ENCODE results near the gene RNF7. TPM values are rescaled to one million over a fixed set of nuclear protein-coding genes. Genes with fewer than 3 reads are reported as not detected.

The RNF7 gene
- total and polyA plus RNA-seq, 2 of the 8 experiments (the other 6 are each of a cell fraction or from before 2014, with no cell fraction given): 78.4 to 113 TPM

GRCh38 chr3:141738022-141738890, at the start of gene RNF7 (continued):
- TF ChIP-seq GTF2F1 (IDR thresholded peaks at IDR 0.05; ENCODE audit: borderline replicate concordance, low read depth, low read length) (peak; percentile 38; the same call in 1 of the 2 replicates), EP300 (IDR thresholded peaks at IDR 0.05; ENCODE audit: borderline replicate concordance in 1 of 2, low read depth in 2 of 2, low read length in 2 of 2) (0 out of 3 replicates have a peak, but pooled peaks of 1 of the 2 experiments have one; percentile 55), KDM4A (IDR thresholded peaks at IDR 0.05; ENCODE audit: low read depth, low read length, severe bottlenecking) (peak; percentile 90), SP1 (IDR thresholded peaks at IDR 0.05; ENCODE audit: low read depth, low read length) (peak; percentile 85), NRF1 (IDR thresholded peaks at IDR 0.05; ENCODE audit: low read depth, low read length) (0 out of 2 replicates have a peak, but pooled peaks have one; percentile 12), SP4 (IDR thresholded peaks at IDR 0.05; ENCODE audit: low read length) (0 out of 2 replicates have a peak, but pooled peaks have one; percentile 30), RNF2 (IDR thresholded peaks at IDR 0.05; ENCODE audit: borderline replicate concordance, low read depth, low read length, missing control alignments, poor library complexity, severe bottlenecking) (no peak), KDM1A (IDR thresholded peaks at IDR 0.05; ENCODE audit: borderline replicate concordance, low read length) (no peak), POLR2A (IDR thresholded peaks at IDR 0.05; ENCODE audit: control extremely low read depth in 1 of 2, low read depth in 2 of 2, low read length in 2 of 2) (peak; percentile 77 to 80), CBX5 (IDR thresholded peaks at IDR 0.05; ENCODE audit: low read depth, low read length) (no peak), POU5F1 (IDR thresholded peaks at IDR 0.05; ENCODE audit: low read depth, low read length) (no peak), RBBP5 (IDR thresholded peaks at IDR 0.05; ENCODE audit: borderline replicate concordance, low read depth, low read length) (peak; percentile 83), SP2 (IDR thresholded peaks at IDR 0.05; ENCODE audit: low read length) (0 out of 2 replicates have a peak, but pooled peaks have one; percentile 1), YY1 (IDR thresholded peaks at IDR 0.05; ENCODE audit: low read depth, low read length) (peak; percentile 94), EZH2 (IDR thresholded peaks at IDR 0.05; ENCODE audit: low read depth, low read length, severe bottlenecking) (no peak), SAP30 (IDR thresholded peaks at IDR 0.05; ENCODE audit: insufficient read depth, insufficient replicate concordance, low read length) (no peak), JUN (IDR thresholded peaks at IDR 0.05; ENCODE audit: low read depth, low read length) (peak; percentile 25; the same call in 1 of the 2 replicates), RAD21 (IDR thresholded peaks at IDR 0.05 in 1 of 2, conservative IDR thresholded peaks at IDR 0.05 in 1 of 2; ENCODE audit: low read depth in 2 of 2, low read length in 2 of 2) (peak; percentile 75 to 85), MAFK (IDR thresholded peaks at IDR 0.05; ENCODE audit: low read depth, low read length) (no peak)
- TF ChIP-seq, protein P1, sequence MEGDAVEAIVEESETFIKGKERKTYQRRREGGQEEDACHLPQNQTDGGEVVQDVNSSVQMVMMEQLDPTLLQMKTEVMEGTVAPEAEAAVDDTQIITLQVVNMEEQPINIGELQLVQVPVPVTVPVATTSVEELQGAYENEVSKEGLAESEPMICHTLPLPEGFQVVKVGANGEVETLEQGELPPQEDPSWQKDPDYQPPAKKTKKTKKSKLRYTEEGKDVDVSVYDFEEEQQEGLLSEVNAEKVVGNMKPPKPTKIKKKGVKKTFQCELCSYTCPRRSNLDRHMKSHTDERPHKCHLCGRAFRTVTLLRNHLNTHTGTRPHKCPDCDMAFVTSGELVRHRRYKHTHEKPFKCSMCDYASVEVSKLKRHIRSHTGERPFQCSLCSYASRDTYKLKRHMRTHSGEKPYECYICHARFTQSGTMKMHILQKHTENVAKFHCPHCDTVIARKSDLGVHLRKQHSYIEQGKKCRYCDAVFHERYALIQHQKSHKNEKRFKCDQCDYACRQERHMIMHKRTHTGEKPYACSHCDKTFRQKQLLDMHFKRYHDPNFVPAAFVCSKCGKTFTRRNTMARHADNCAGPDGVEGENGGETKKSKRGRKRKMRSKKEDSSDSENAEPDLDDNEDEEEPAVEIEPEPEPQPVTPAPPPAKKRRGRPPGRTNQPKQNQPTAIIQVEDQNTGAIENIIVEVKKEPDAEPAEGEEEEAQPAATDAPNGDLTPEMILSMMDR (IDR thresholded peaks at IDR 0.05; ENCODE audit: control extremely low read depth in 1 of 3, insufficient read depth in 1 of 3, low read depth in 1 of 3, low read length in 3 of 3): peak; percentile 80 to 90 (median 85)
